ENCODE measurements around the gene KIAA2012. TPM values are rescaled to one million over a fixed set of nuclear protein-coding genes. Genes with fewer than 3 reads are reported as not detected.

The KIAA2012 gene
- total and polyA plus RNA-seq, 2 donors (not counting 1 experiment from before 2014, with no cell fraction given), result not detected

GRCh38 chr2:202185156-202185555 lies 112.1 kb downstream of the KIAA2012 start:
- Histone ChIP-seq H3K4me2 (replicated peaks; ENCODE audit: low read depth, low read length, poor library complexity, severe bottlenecking) (no peak overlapping the region), H3K36me3 (replicated peaks in 1 of 2; ENCODE audit: control extremely low read depth in 1 of 2, control insufficient read depth in 1 of 2, extremely low read depth in 1 of 2, insufficient read depth in 2 of 2, low read length in 1 of 2) (no peaks in the 10 kb centered on the region), H3K27ac (ENCODE audit: low read length in 2 of 2) (no peak overlapping the region), H3K9me3 (ENCODE audit: control extremely low read depth in 1 of 3, control insufficient read depth in 2 of 3, insufficient read depth in 1 of 3, low read length in 2 of 3) (no peaks in the 10 kb centered on the region), H3K27me3 (replicated peaks in 1 of 4; ENCODE audit: control extremely low read depth in 1 of 4, control insufficient read depth in 3 of 4, insufficient read depth in 4 of 4, low read length in 3 of 4) (no peaks in the 10 kb centered on the region), H3K4me3 (ENCODE audit: control extremely low read depth in 1 of 5, extremely low read depth in 1 of 5, insufficient read depth in 1 of 5, low read depth in 2 of 5, low read length in 4 of 5) (no peak overlapping the region), H3K9ac (ENCODE audit: low read length) (no peak overlapping the region), H3K4me1 (ENCODE audit: control insufficient read depth in 2 of 2, insufficient read depth in 2 of 2, low read length in 2 of 2) (no peaks in the 10 kb centered on the region), H3K79me2 (ENCODE audit: control insufficient read depth, insufficient read depth, low read length) (no peaks in the 10 kb centered on the region), H4K20me1 (ENCODE audit: control insufficient read depth, insufficient read depth, low read length, poor library complexity, severe bottlenecking) (no peaks in the 10 kb centered on the region), H2AFZ (ENCODE audit: insufficient read depth, low read depth, low read length, poor library complexity, severe bottlenecking) (no peak overlapping the region)
- 90% methylated on average over 4 of the region's 6 CpGs for WGBS (ENCODE audit: insufficient coverage)
- ChIA-PET CTCF (interaction anchor here (0.8 kb wide), 1 partner anchor 10 kb away, joined by 3 read pairs; no protein-coding TSS in a partner anchor), POLR2A (no interaction called here)
- H3K27me3 Mint-ChIP-seq, result peaks cover 36% of the 10 kb centered on the region
- no peak overlapping the region for H3K4me3 Mint-ChIP-seq
- ATAC-seq (ENCODE audit: low read depth) (no peak), DNase-seq (no peak)
- H3K27ac Mint-ChIP-seq, result no peak overlapping the region
- H3K9me3 Mint-ChIP-seq (ENCODE audit: insufficient read depth), result no peaks in the 10 kb centered on the region
- H3K4me1 Mint-ChIP-seq, result no peaks in the 10 kb centered on the region
- intact Hi-C loops (cut with micrococcal nuclease), result no loop called here
- TF ChIP-seq CTCF (IDR thresholded peaks at IDR 0.05), result no peak
- no peak for TF ChIP-seq EZH2 (IDR thresholded peaks at IDR 0.05; ENCODE audit: borderline replicate concordance, insufficient read depth, low read depth, low read length, poor library complexity, severe bottlenecking)

GRCh38 chr2:202186641-202187202 lies 113.7 kb downstream of the KIAA2012 start:
- H3K9ac ChIP-seq (ENCODE audit: low read length), result no peak overlapping the region
- Mint-ChIP-seq H3K4me3 (no peak overlapping the region), H3K4me1 (no peaks in the 10 kb centered on the region), H3K9me3 (ENCODE audit: insufficient read depth) (no peaks in the 10 kb centered on the region), H3K27ac (no peak overlapping the region), H3K27me3 (peaks cover 36% of the 10 kb centered on the region)
- TF ChIP-seq EZH2 (IDR thresholded peaks at IDR 0.05; ENCODE audit: borderline replicate concordance, insufficient read depth, low read depth, low read length, poor library complexity, severe bottlenecking), result no peak
- no peak for TF ChIP-seq CTCF (IDR thresholded peaks at IDR 0.05)
- no peaks in the 10 kb centered on the region for H3K4me1 ChIP-seq (ENCODE audit: control insufficient read depth in 2 of 2, insufficient read depth in 2 of 2, low read length in 2 of 2)
- ATAC-seq (ENCODE audit: low read depth) (no peak), DNase-seq (no peak)
- no peak overlapping the region for H2AFZ ChIP-seq (ENCODE audit: insufficient read depth, low read depth, low read length, poor library complexity, severe bottlenecking)
- intact Hi-C loops (cut with micrococcal nuclease), result no loop called here
- H3K27ac ChIP-seq (ENCODE audit: low read length in 2 of 2), result no peak overlapping the region
- WGBS (ENCODE audit: insufficient coverage), result 100% methylated on average over 2 of the region's 4 CpGs
- H3K36me3 ChIP-seq (replicated peaks in 1 of 2; ENCODE audit: control extremely low read depth in 1 of 2, control insufficient read depth in 1 of 2, extremely low read depth in 1 of 2, insufficient read depth in 2 of 2, low read length in 1 of 2), result no peaks in the 10 kb centered on the region
- ChIA-PET POLR2A (no interaction called here), CTCF (no interaction called here)
- no peaks in the 10 kb centered on the region for H3K27me3 ChIP-seq (replicated peaks in 1 of 4; ENCODE audit: control extremely low read depth in 1 of 4, control insufficient read depth in 3 of 4, insufficient read depth in 4 of 4, low read length in 3 of 4)
- H3K79me2 ChIP-seq (ENCODE audit: control insufficient read depth, insufficient read depth, low read length), result no peaks in the 10 kb centered on the region
- H3K9me3 ChIP-seq (ENCODE audit: control extremely low read depth in 1 of 3, control insufficient read depth in 2 of 3, insufficient read depth in 1 of 3, low read length in 2 of 3), result no peaks in the 10 kb centered on the region
- H4K20me1 ChIP-seq (ENCODE audit: control insufficient read depth, insufficient read depth, low read length, poor library complexity, severe bottlenecking), result no peaks in the 10 kb centered on the region
- H3K4me2 ChIP-seq (replicated peaks; ENCODE audit: low read depth, low read length, poor library complexity, severe bottlenecking), result no peak overlapping the region
- no peak overlapping the region for H3K4me3 ChIP-seq (ENCODE audit: control extremely low read depth in 1 of 5, extremely low read depth in 1 of 5, insufficient read depth in 1 of 5, low read depth in 2 of 5, low read length in 4 of 5)

All from B cell (primary cell).